HEK293 (cell line): ENCODE data around the gene CEP170B.

Source experiments
- CTCF ChIA-PET: fragments of 350-600 bp; formaldehyde crosslinking; extraction: SDS; loops from one replicate; lab custom pipeline; 2021; ENCODE audit warnings: antibody characterized with exemption; lab: Yijun Ruan, JAX
- POLR2A ChIA-PET: fragments of 300-600 bp; formaldehyde crosslinking; extraction: SDS; loops from one replicate; lab custom pipeline; 2020; ENCODE audit warnings: antibody characterized with exemption, inconsistent platforms; lab: Yijun Ruan, JAX
- H3K27ac ChIP-seq: fragments of 200-500 bp; sonication (Bioruptor generic); 2 replicates; pipeline ENCODE4 v1.5.1; 2014; ENCODE audit warnings: low read depth, low read length, control low read depth, inconsistent platforms; ENCODE audit errors: extremely low read depth
- H3K36me3 ChIP-seq, 2 experiments: fragments of 200-500 bp in 1 of 2; sonication (Bioruptor generic) in 1 of 2; 1 replicate in 1 of 2; 2 replicates in 1 of 2; pipeline ENCODE4 v1.5.1; 2014 to 2017; ENCODE audit warnings: inconsistent platforms in 2 of 2, low read length in 2 of 2; ENCODE audit not compliant: control insufficient read depth in 2 of 2, insufficient read depth in 1 of 2
- H3K4me1 ChIP-seq: fragments of 200-500 bp; sonication (Bioruptor generic); 2 replicates; pipeline ENCODE4 v1.5.1; 2014; ENCODE audit warnings: mild to moderate bottlenecking, low read length, inconsistent platforms; ENCODE audit not compliant: control insufficient read depth, insufficient read depth
- H3K4me3 ChIP-seq: 2 replicates; pipeline ENCODE4 v1.5.1; 2011; ENCODE audit warnings: low read depth, mild to moderate bottlenecking, control low read depth, low read length, moderate library complexity
- H3K9me3 ChIP-seq: fragments of 200-500 bp; sonication (Bioruptor generic); 2 replicates; pipeline ENCODE4 v1.5.1; 2014; ENCODE audit warnings: low read depth, low read length, inconsistent platforms; ENCODE audit not compliant: control insufficient read depth, insufficient read depth
- IKZF3 ChIP-seq: fragments of 450-650 bp; IDR thresholded peaks from 2 replicates; pipeline ENCODE4 v1.5.0; 2018; ENCODE audit warnings: missing biosample characterization, mild to moderate bottlenecking, missing genetic modification characterization, moderate library complexity
- OVOL3 ChIP-seq: fragments of 450-650 bp; formaldehyde crosslinking; IDR thresholded peaks from 2 replicates; pipeline ENCODE4 v1.5.1; 2016; ENCODE audit warnings: missing biosample characterization, missing genetic modification characterization
- SP3 ChIP-seq: fragments of 450-650 bp; formaldehyde crosslinking; IDR thresholded peaks from 2 replicates; pipeline ENCODE4 v1.5.1; 2016; ENCODE audit warnings: missing biosample characterization, missing genetic modification characterization
- ZBTB17 ChIP-seq: fragments of 450-650 bp; formaldehyde crosslinking; IDR thresholded peaks from 2 replicates; pipeline ENCODE4 v1.5.1; 2016; ENCODE audit warnings: missing biosample characterization, missing genetic modification characterization
- ZBTB21 ChIP-seq: fragments of 450-650 bp; formaldehyde crosslinking; IDR thresholded peaks from 2 replicates; pipeline ENCODE4 v1.5.1; 2017; ENCODE audit warnings: missing biosample characterization, missing genetic modification characterization
- ZFP3 ChIP-seq: fragments of 450-650 bp; formaldehyde crosslinking; IDR thresholded peaks from 2 replicates; pipeline ENCODE4 v1.5.1; 2016; ENCODE audit warnings: low read depth, missing biosample characterization, missing genetic modification characterization
- ZFP37 ChIP-seq: fragments of 450-650 bp; formaldehyde crosslinking; IDR thresholded peaks from 2 replicates; pipeline ENCODE4 v1.5.1; 2016; ENCODE audit warnings: missing biosample characterization, missing genetic modification characterization
- ZFP69B ChIP-seq: fragments of 450-650 bp; formaldehyde crosslinking; IDR thresholded peaks from 2 replicates; pipeline ENCODE4 v1.5.1; 2016; ENCODE audit warnings: missing biosample characterization, missing genetic modification characterization
- ZIC2 ChIP-seq: fragments of 450-650 bp; formaldehyde crosslinking; IDR thresholded peaks from 2 replicates; pipeline ENCODE4 v1.5.1; 2016; ENCODE audit warnings: missing biosample characterization, missing genetic modification characterization
- ZNF132 ChIP-seq: fragments of 450-650 bp; formaldehyde crosslinking; IDR thresholded peaks from 2 replicates; pipeline ENCODE4 v1.5.1; 2017; ENCODE audit warnings: missing biosample characterization, missing genetic modification characterization, borderline replicate concordance
- ZNF140 ChIP-seq: fragments of 450-650 bp; formaldehyde crosslinking; IDR thresholded peaks from 2 replicates; pipeline ENCODE4 v1.5.1; 2016; ENCODE audit warnings: missing biosample characterization, missing genetic modification characterization
- ZNF155 ChIP-seq: fragments of 450-650 bp; formaldehyde crosslinking; IDR thresholded peaks from 2 replicates; pipeline ENCODE4 v1.5.1; 2016; ENCODE audit warnings: missing biosample characterization, missing genetic modification characterization
- ZNF19 ChIP-seq: fragments of 450-650 bp; formaldehyde crosslinking; IDR thresholded peaks from 2 replicates; pipeline ENCODE4; 2016; ENCODE audit warnings: missing biosample characterization, missing genetic modification characterization, low read depth
- ZNF426 ChIP-seq: fragments of 450-650 bp; formaldehyde crosslinking; IDR thresholded peaks from 2 replicates; pipeline ENCODE4 v1.5.1; 2017; ENCODE audit warnings: missing biosample characterization, missing genetic modification characterization, mild to moderate bottlenecking, inconsistent platforms, moderate library complexity
- ZNF514 ChIP-seq: fragments of 450-650 bp; formaldehyde crosslinking; IDR thresholded peaks from 2 replicates; pipeline ENCODE4 v1.5.1; 2016; ENCODE audit warnings: missing biosample characterization, missing genetic modification characterization
- ZNF600 ChIP-seq: fragments of 450-650 bp; formaldehyde crosslinking; IDR thresholded peaks from 2 replicates; pipeline ENCODE4 v1.5.1; 2016; ENCODE audit warnings: missing biosample characterization, missing genetic modification characterization
- ZNF664 ChIP-seq: fragments of 450-650 bp; formaldehyde crosslinking; IDR thresholded peaks from 2 replicates; pipeline ENCODE4 v1.5.1; 2016; ENCODE audit warnings: missing biosample characterization, missing genetic modification characterization
- ZNF747 ChIP-seq: fragments of 450-650 bp; formaldehyde crosslinking; IDR thresholded peaks from 2 replicates; pipeline ENCODE4 v1.5.1; 2016; ENCODE audit warnings: missing biosample characterization, missing genetic modification characterization
- ZNF776 ChIP-seq: fragments of 450-650 bp; formaldehyde crosslinking; IDR thresholded peaks from 2 replicates; pipeline ENCODE4 v1.5.0; 2017; ENCODE audit warnings: missing biosample characterization, missing genetic modification characterization, borderline replicate concordance
- ZNF785 ChIP-seq: fragments of 450-650 bp; formaldehyde crosslinking; IDR thresholded peaks from 2 replicates; pipeline ENCODE4 v1.5.1; 2016; ENCODE audit warnings: missing biosample characterization, missing genetic modification characterization
- TF ChIP-seq, protein P1 (sequence below): fragments of 450-650 bp; formaldehyde crosslinking; IDR thresholded peaks from 2 replicates; pipeline ENCODE4 v1.5.1; 2017; ENCODE audit warnings: missing biosample characterization, missing genetic modification characterization
- TF ChIP-seq, protein P2 (sequence below): fragments of 450-650 bp; formaldehyde crosslinking; IDR thresholded peaks from 2 replicates; pipeline ENCODE4 v1.5.1; 2016; ENCODE audit warnings: missing biosample characterization, missing genetic modification characterization, borderline replicate concordance
- TF ChIP-seq, protein P3 (sequence below): fragments of 450-650 bp; formaldehyde crosslinking; IDR thresholded peaks from 2 replicates; pipeline ENCODE4 v1.5.1; 2017; ENCODE audit warnings: missing biosample characterization, missing genetic modification characterization
- TF ChIP-seq, protein P4 (sequence below): fragments of 450-650 bp; formaldehyde crosslinking; IDR thresholded peaks from 2 replicates; pipeline ENCODE4 v1.5.1; 2016; ENCODE audit warnings: missing biosample characterization, missing genetic modification characterization

CEP170B gene

DNA sequence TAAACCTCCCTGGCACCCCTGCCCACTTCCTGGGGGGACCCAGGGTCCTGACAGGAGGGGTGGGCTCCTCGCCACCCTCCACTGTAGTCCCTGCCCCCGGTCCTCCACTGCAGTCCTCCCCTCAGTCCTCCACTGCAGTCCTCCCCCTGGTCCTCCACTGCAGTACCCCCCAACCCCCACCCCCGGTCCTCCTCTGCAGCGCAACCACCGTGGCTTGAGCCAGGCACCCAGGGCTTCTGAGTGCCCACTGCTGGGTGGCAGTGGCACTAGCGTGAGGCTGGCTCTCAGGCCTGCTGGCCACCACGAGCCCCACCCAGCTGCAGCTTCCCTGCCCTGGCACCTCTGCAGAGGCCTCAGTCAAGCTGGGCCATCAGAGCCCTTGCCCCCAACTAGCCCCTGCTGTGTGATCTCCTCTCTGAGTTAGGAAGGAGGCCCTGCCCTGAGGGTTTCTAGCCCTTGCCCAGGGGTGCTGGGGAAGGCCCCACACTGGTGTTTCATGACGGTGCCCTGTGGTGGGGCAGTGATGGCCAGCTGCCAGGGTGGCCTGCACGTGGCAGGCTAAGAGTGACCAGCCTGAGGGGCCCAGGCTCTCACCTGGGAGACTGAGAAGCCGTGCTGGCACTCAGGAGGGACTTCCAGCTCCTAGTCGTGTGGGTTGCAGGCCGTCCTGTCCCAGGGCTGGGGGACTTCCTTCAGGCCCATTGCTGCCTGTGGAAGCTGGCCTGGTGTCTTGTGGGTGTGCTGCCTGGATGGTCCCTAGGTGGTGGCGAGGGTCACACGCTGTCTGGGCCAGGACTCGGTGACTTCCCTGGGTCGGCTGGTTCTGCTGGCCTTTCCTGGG, 9.7 kb downstream of the CEP170B start:
- CTCF ChIA-PET: interaction anchor here (0.7 kb wide), 1 partner anchor 1916 kb away, joined by 3 read pairs; no protein-coding TSS in a partner anchor

DNA sequence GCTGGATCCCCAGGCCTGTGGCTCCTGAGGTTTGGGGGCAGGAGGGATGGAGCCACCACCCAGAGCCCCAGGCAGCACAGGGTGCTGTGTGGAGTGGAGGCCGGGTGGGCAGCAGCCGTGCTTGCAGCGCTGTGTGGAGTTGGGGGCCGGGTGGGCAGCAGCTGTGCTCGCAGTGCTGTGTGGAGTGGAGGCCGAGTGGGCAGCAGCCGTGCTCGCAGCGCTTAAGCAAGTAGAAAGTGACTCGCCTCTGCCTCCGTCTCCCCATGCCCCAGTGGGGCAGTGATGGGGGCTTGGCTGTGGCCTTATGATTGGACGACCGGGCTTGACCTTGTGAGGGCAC, 10.3 kb downstream of the CEP170B start:
- ChIA-PET CTCF (interaction anchor here (0.7 kb wide), 1 partner anchor 1916 kb away, joined by 3 read pairs; no protein-coding TSS in a partner anchor), POLR2A (interaction anchor here (0.7 kb wide), 1 partner anchor 1457 kb away, joined by 3 read pairs; no protein-coding TSS in a partner anchor)
- no peak overlapping the region for H3K27ac ChIP-seq
- H3K9me3 ChIP-seq: no peaks in the 10 kb centered on the region
- no peak overlapping the region for H3K4me3 ChIP-seq
- peaks cover 0 to 35% of the 10 kb centered on the region in 2 experiments; a peak in 2 of 3 replicates for H3K36me3 ChIP-seq
- H3K4me1 ChIP-seq: 0 out of 2 replicates have a peak, but pooled peaks cover 2% of the 10 kb centered on the region
- TF ChIP-seq, protein P1, sequence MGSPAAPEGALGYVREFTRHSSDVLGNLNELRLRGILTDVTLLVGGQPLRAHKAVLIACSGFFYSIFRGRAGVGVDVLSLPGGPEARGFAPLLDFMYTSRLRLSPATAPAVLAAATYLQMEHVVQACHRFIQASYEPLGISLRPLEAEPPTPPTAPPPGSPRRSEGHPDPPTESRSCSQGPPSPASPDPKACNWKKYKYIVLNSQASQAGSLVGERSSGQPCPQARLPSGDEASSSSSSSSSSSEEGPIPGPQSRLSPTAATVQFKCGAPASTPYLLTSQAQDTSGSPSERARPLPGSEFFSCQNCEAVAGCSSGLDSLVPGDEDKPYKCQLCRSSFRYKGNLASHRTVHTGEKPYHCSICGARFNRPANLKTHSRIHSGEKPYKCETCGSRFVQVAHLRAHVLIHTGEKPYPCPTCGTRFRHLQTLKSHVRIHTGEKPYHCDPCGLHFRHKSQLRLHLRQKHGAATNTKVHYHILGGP (tag by site-specific recombination): no peak
- TF ChIP-seq ZNF776 (tag by site-specific recombination): no peak
- no peak for TF ChIP-seq ZNF514
- no peak for TF ChIP-seq ZNF747 (tag by site-specific recombination)
- no peak for TF ChIP-seq ZBTB17 (tag by site-specific recombination)
- TF ChIP-seq, protein P2, sequence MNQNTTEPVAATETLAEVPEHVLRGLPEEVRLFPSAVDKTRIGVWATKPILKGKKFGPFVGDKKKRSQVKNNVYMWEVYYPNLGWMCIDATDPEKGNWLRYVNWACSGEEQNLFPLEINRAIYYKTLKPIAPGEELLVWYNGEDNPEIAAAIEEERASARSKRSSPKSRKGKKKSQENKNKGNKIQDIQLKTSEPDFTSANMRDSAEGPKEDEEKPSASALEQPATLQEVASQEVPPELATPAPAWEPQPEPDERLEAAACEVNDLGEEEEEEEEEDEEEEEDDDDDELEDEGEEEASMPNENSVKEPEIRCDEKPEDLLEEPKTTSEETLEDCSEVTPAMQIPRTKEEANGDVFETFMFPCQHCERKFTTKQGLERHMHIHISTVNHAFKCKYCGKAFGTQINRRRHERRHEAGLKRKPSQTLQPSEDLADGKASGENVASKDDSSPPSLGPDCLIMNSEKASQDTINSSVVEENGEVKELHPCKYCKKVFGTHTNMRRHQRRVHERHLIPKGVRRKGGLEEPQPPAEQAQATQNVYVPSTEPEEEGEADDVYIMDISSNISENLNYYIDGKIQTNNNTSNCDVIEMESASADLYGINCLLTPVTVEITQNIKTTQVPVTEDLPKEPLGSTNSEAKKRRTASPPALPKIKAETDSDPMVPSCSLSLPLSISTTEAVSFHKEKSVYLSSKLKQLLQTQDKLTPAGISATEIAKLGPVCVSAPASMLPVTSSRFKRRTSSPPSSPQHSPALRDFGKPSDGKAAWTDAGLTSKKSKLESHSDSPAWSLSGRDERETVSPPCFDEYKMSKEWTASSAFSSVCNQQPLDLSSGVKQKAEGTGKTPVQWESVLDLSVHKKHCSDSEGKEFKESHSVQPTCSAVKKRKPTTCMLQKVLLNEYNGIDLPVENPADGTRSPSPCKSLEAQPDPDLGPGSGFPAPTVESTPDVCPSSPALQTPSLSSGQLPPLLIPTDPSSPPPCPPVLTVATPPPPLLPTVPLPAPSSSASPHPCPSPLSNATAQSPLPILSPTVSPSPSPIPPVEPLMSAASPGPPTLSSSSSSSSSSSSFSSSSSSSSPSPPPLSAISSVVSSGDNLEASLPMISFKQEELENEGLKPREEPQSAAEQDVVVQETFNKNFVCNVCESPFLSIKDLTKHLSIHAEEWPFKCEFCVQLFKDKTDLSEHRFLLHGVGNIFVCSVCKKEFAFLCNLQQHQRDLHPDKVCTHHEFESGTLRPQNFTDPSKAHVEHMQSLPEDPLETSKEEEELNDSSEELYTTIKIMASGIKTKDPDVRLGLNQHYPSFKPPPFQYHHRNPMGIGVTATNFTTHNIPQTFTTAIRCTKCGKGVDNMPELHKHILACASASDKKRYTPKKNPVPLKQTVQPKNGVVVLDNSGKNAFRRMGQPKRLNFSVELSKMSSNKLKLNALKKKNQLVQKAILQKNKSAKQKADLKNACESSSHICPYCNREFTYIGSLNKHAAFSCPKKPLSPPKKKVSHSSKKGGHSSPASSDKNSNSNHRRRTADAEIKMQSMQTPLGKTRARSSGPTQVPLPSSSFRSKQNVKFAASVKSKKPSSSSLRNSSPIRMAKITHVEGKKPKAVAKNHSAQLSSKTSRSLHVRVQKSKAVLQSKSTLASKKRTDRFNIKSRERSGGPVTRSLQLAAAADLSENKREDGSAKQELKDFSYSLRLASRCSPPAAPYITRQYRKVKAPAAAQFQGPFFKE (tag by site-specific recombination): no peak
- no peak for TF ChIP-seq SP3 (tag by site-specific recombination)
- TF ChIP-seq ZNF140 (tag by site-specific recombination): no peak
- no peak for TF ChIP-seq ZNF19 (tag by site-specific recombination)
- no peak for TF ChIP-seq ZNF132
- no peak for TF ChIP-seq ZNF664 (tag by site-specific recombination)
- no peak for TF ChIP-seq ZNF426 (tag by site-specific recombination)
- TF ChIP-seq ZBTB21 (tag by site-specific recombination): no peak
- TF ChIP-seq ZNF785 (tag by site-specific recombination): no peak
- no peak for TF ChIP-seq ZFP3 (tag by site-specific recombination)
- no peak for TF ChIP-seq OVOL3 (tag by site-specific recombination)
- TF ChIP-seq ZNF155 (tag by site-specific recombination): no peak

More for the DNA sequence above, 9.7 kb downstream of the CEP170B start:
- no peaks in the 10 kb centered on the region for H3K9me3 ChIP-seq
- H3K4me1 ChIP-seq: 0 out of 2 replicates have a peak, but pooled peaks cover 2% of the 10 kb centered on the region
- H3K4me3 ChIP-seq: no peak overlapping the region
- H3K27ac ChIP-seq: no peak overlapping the region
- TF ChIP-seq, protein P3, sequence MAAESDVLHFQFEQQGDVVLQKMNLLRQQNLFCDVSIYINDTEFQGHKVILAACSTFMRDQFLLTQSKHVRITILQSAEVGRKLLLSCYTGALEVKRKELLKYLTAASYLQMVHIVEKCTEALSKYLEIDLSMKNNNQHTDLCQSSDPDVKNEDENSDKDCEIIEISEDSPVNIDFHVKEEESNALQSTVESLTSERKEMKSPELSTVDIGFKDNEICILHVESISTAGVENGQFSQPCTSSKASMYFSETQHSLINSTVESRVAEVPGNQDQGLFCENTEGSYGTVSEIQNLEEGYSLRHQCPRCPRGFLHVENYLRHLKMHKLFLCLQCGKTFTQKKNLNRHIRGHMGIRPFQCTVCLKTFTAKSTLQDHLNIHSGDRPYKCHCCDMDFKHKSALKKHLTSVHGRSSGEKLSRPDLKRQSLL (tag by site-specific recombination): no peak
- TF ChIP-seq ZNF600 (peak; percentile 92), ZFP3 (tag by site-specific recombination) (no peak), IKZF3 (tag by site-specific recombination) (no peak), ZFP69B (no peak), ZFP37 (tag by site-specific recombination) (no peak), ZIC2 (tag by site-specific recombination) (peak; percentile 85)
- TF ChIP-seq, protein P4, sequence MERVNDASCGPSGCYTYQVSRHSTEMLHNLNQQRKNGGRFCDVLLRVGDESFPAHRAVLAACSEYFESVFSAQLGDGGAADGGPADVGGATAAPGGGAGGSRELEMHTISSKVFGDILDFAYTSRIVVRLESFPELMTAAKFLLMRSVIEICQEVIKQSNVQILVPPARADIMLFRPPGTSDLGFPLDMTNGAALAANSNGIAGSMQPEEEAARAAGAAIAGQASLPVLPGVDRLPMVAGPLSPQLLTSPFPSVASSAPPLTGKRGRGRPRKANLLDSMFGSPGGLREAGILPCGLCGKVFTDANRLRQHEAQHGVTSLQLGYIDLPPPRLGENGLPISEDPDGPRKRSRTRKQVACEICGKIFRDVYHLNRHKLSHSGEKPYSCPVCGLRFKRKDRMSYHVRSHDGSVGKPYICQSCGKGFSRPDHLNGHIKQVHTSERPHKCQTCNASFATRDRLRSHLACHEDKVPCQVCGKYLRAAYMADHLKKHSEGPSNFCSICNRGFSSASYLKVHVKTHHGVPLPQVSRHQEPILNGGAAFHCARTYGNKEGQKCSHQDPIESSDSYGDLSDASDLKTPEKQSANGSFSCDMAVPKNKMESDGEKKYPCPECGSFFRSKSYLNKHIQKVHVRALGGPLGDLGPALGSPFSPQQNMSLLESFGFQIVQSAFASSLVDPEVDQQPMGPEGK (tag by site-specific recombination): 0 out of 2 replicates have a peak, but pooled peaks have one; percentile 13
- POLR2A ChIA-PET: interaction anchor here (0.7 kb wide), 1 partner anchor 1457 kb away, joined by 3 read pairs; no protein-coding TSS in a partner anchor
- H3K36me3 ChIP-seq: peaks cover 0 to 34% of the 10 kb centered on the region in 2 experiments; a peak in 1 of 3 replicates
